Activated CD4-positive, alpha-beta memory T cell treated with anti-CD3 and anti-CD28 coated beads for 36 hours (primary cell): ENCODE measurements around the gene SLC35D1. TPM values are rescaled to one million over a fixed set of nuclear protein-coding genes. Genes with fewer than 3 reads are reported as not detected.

Experiments used
- CTCF ChIA-PET: fragments of 350-600 bp; sonication (Branson Sonifier 250); formaldehyde crosslinking; loops from one replicate; lab custom pipeline; 2021; ENCODE audit warnings: antibody characterized with exemption, inconsistent platforms; lab: Charles Lee
- POLR2A ChIA-PET: fragments of 350-600 bp; sonication (Branson Sonifier 250); formaldehyde crosslinking; loops from one replicate; lab custom pipeline; 2021; ENCODE audit warnings: antibody characterized with exemption; lab: Charles Lee
- DNase-seq: peaks from one replicate; pipeline ENCODE4 v3.0.0-alpha.2; 2020
- H3K27ac Mint-ChIP-seq: one replicate; pipeline ENCODE4 v1.8.0; 2021; ENCODE audit warnings: mixed read lengths
- H3K27me3 Mint-ChIP-seq: one replicate; pipeline ENCODE4 v1.8.0; 2021; ENCODE audit warnings: mixed read lengths
- H3K36me3 Mint-ChIP-seq: one replicate; pipeline ENCODE4 v1.8.0; 2021; ENCODE audit warnings: mixed read lengths
- H3K4me1 Mint-ChIP-seq: one replicate; pipeline ENCODE4 v1.8.0; 2021; ENCODE audit warnings: low read depth, mixed read lengths
- H3K4me3 Mint-ChIP-seq: one replicate; pipeline ENCODE4 v1.8.0; 2021; ENCODE audit warnings: mild to moderate bottlenecking, mixed read lengths
- H3K9me3 Mint-ChIP-seq: one replicate; pipeline ENCODE4 v1.8.0; 2021; ENCODE audit warnings: mixed read lengths
- intact Hi-C: fragments of 100-400 bp; cut with micrococcal nuclease; formaldehyde crosslinking; loops from one replicate; pipeline ENCODE4 v1.15.1; 2023
- total RNA-seq, 2 experiments: library from RNA; stranded (reverse); gene quantifications; one replicate each; pipeline ENCODE4 v1.2.3, GENCODE V29; 2021

SLC35D1 gene
- total RNA-seq, 2 experiments from 2014 or later, result 11.0 to 11.1 TPM

GRCh38 chr1:67041841-67042503 is 12.0 kb downstream of the SLC35D1 start:
- ChIA-PET POLR2A (no interaction called here), CTCF (interaction anchor here (0.5 to 1.2 kb wide), 2 partner anchors 107 to 170 kb away, joined by 4 to 5 read pairs; no protein-coding TSS in a partner anchor)
- H3K4me3 Mint-ChIP-seq, result no peak overlapping the region
- peaks cover 53% of the 10 kb centered on the region for H3K36me3 Mint-ChIP-seq
- H3K4me1 Mint-ChIP-seq, result no peaks in the 10 kb centered on the region
- intact Hi-C loops, result no loop called here
- DNase-seq, result no peak
- no peaks in the 10 kb centered on the region for H3K27me3 Mint-ChIP-seq
- H3K9me3 Mint-ChIP-seq, result no peaks in the 10 kb centered on the region
- H3K27ac Mint-ChIP-seq, result no peak overlapping the region

GRCh38 chr1:67040405-67040804 is 13.5 kb downstream of the SLC35D1 start:
- intact Hi-C loops, result no loop called here
- POLR2A ChIA-PET, result interaction anchor here (1.3 kb wide), 1 partner anchor 14 kb away, joined by 3 read pairs; the partner anchor contains the start of gene SLC35D1
- CTCF ChIA-PET, result interaction anchor here (0.7 kb wide), 1 partner anchor 172 kb away, joined by 3 read pairs; no protein-coding TSS in a partner anchor
- H3K36me3 Mint-ChIP-seq, result peaks cover 62% of the 10 kb centered on the region
- no peaks in the 10 kb centered on the region for H3K9me3 Mint-ChIP-seq
- H3K27me3 Mint-ChIP-seq, result no peaks in the 10 kb centered on the region
- no peak overlapping the region for H3K4me3 Mint-ChIP-seq
- DNase-seq, result no peak
- no peaks in the 10 kb centered on the region for H3K4me1 Mint-ChIP-seq
- H3K27ac Mint-ChIP-seq, result no peak overlapping the region

DNA sequence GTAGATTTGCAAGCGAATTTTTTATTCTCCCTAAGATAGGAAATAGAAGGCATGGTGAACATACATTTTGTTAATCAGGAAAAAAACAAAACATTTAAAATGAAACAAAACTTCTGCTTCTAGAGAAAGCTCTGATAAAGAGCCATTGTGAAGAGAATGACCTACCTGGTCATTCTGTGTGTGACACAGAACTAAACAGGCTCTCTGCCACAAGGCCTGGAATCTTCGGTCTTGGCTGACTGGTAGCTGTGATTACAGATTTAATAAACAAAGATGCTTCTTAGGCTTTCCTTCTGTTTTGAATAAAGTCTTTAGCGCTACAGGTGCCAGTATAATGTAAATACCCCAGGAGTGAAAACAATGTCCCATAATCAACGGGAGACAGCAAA is 22.1 kb downstream of the SLC35D1 start:
- Mint-ChIP-seq H3K36me3 (peaks cover 36% of the 10 kb centered on the region), H3K9me3 (no peaks in the 10 kb centered on the region), H3K27ac (no peak overlapping the region), H3K27me3 (no peaks in the 10 kb centered on the region), H3K4me1 (no peaks in the 10 kb centered on the region), H3K4me3 (no peak overlapping the region)
- ChIA-PET CTCF (no interaction called here), POLR2A (no interaction called here)
- DNase-seq, result no peak
- intact Hi-C loops, result no loop called here

- ChIA-PET POLR2A (no interaction called here), CTCF (no interaction called here)
- Mint-ChIP-seq H3K9me3 (no peaks in the 10 kb centered on the region), H3K27ac (no peak overlapping the region), H3K4me3 (no peak overlapping the region), H3K4me1 (no peaks in the 10 kb centered on the region), H3K36me3 (peaks cover 30% of the 10 kb centered on the region), H3K27me3 (no peaks in the 10 kb centered on the region)
- intact Hi-C loops, result no loop called here
- DNase-seq, result no peak
These were observed 22.7 kb downstream of the SLC35D1 start for GRCh38 chr1:67031121-67031858.

GRCh38 chr1:67029472-67029871 is 24.5 kb downstream of the SLC35D1 start:
- peaks cover 23% of the 10 kb centered on the region for H3K36me3 Mint-ChIP-seq
- H3K27me3 Mint-ChIP-seq, result no peaks in the 10 kb centered on the region
- CTCF ChIA-PET, result no interaction called here
- POLR2A ChIA-PET, result no interaction called here
- H3K27ac Mint-ChIP-seq, result no peak overlapping the region
- no peak for DNase-seq
- H3K4me1 Mint-ChIP-seq, result no peaks in the 10 kb centered on the region
- H3K9me3 Mint-ChIP-seq, result no peaks in the 10 kb centered on the region
- intact Hi-C loops, result no loop called here
- H3K4me3 Mint-ChIP-seq, result no peak overlapping the region

DNA sequence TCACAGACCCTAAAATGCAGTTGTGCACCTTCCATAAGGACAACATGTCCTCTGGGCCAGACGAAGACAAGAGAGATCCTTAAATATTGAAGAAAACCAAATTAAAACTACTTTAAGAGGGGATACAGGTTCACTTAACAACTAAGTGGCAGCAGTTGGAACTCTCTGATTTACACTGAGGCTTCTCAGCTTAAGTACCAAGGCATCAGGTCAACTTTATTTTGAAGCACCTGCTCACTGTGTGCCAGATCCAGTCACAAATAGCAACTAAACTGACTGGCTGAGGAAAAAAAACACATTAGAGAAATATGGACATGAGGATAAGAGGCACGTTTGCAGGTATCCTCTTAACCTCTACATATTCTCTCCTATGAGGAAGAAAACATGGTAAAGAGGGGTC is 33.2 kb downstream of the SLC35D1 start:
- no peak for DNase-seq
- H3K4me3 Mint-ChIP-seq, result no peak overlapping the region
- ChIA-PET CTCF (interaction anchor here (0.8 to 2.2 kb wide), 2 partner anchors 25 to 129 kb away, joined by 4 to 12 read pairs; no protein-coding TSS in a partner anchor), POLR2A (no interaction called here)
- H3K27ac Mint-ChIP-seq, result no peak overlapping the region
- H3K9me3 Mint-ChIP-seq, result peaks cover 3% of the 10 kb centered on the region
- H3K27me3 Mint-ChIP-seq, result no peaks in the 10 kb centered on the region
- peaks cover 45% of the 10 kb centered on the region for H3K36me3 Mint-ChIP-seq
- peaks cover 2% of the 10 kb centered on the region for H3K4me1 Mint-ChIP-seq
- intact Hi-C loops, result no loop called here

DNA sequence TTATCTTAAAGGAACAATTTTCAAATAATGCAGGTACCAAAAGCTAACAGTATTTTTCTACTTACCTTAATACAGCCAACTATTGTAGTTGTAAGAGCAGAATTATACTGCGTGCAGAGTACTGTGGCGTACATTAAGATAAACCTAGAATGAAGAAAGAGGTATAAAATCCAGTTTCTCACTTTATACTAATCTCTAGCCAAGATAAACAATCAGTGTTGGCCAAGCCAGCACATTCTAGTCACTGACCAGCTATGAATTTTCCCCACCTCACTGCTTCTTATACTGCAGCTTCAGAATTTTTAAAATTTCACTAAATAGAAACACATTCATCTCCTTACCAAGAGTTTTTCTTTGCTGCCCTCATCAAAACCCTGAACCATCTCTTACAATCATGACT is 33.6 kb downstream of the SLC35D1 start:
- H3K36me3 Mint-ChIP-seq, result peaks cover 45% of the 10 kb centered on the region
- peaks cover 2% of the 10 kb centered on the region for H3K4me1 Mint-ChIP-seq
- DNase-seq, result no peak
- intact Hi-C loops, result no loop called here
- ChIA-PET POLR2A (no interaction called here), CTCF (interaction anchor here (0.8 to 2.2 kb wide), 2 partner anchors 24 to 129 kb away, joined by 4 to 12 read pairs; no protein-coding TSS in a partner anchor)
- no peak overlapping the region for H3K4me3 Mint-ChIP-seq
- H3K27ac Mint-ChIP-seq, result no peak overlapping the region
- H3K9me3 Mint-ChIP-seq, result peaks cover 3% of the 10 kb centered on the region
- H3K27me3 Mint-ChIP-seq, result no peaks in the 10 kb centered on the region

GRCh38 chr1:67019600-67020136 is 34.3 kb downstream of the SLC35D1 start:
- Mint-ChIP-seq H3K9me3 (peaks cover 3% of the 10 kb centered on the region), H3K4me3 (no peak overlapping the region), H3K36me3 (peaks cover 40% of the 10 kb centered on the region), H3K27ac (no peak overlapping the region), H3K4me1 (peaks cover 2% of the 10 kb centered on the region), H3K27me3 (no peaks in the 10 kb centered on the region)
- intact Hi-C loops, result no loop called here
- no peak for DNase-seq
- CTCF ChIA-PET, result interaction anchor here (2.2 kb wide), 1 partner anchor 24 kb away, joined by 12 read pairs; no protein-coding TSS in a partner anchor
- POLR2A ChIA-PET, result no interaction called here

DNA sequence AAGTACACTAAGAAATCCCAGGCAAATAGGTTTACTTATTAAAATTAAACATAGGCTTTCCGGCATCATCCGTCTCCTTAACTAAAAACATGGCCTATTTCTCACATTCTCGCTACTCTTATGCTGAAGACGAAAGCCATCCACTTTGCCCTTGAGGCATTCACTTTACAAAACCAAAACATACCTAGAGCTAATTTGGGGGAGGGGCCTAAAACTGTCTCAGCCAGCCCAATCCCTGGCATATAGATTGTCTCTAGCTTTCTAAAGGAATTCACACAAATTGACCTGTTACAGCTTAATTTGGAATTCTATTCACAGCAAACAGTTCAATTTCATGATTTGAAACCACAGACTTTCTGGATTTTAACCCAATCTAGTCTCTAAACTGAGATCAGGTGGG is 34.8 kb downstream of the SLC35D1 start:
- Mint-ChIP-seq H3K9me3 (peaks cover 3% of the 10 kb centered on the region), H3K36me3 (peaks cover 38% of the 10 kb centered on the region), H3K27me3 (no peaks in the 10 kb centered on the region), H3K4me1 (peaks cover 2% of the 10 kb centered on the region), H3K27ac (no peak overlapping the region), H3K4me3 (no peak overlapping the region)
- ChIA-PET CTCF (interaction anchor here (2.2 kb wide), 1 partner anchor 23 kb away, joined by 12 read pairs; no protein-coding TSS in a partner anchor), POLR2A (no interaction called here)
- intact Hi-C loops, result no loop called here
- no peak for DNase-seq

- no peaks in the 10 kb centered on the region for H3K27me3 Mint-ChIP-seq
- H3K27ac Mint-ChIP-seq, result no peak overlapping the region
- no peak overlapping the region for H3K4me3 Mint-ChIP-seq
- peaks cover 37% of the 10 kb centered on the region for H3K36me3 Mint-ChIP-seq
- DNase-seq, result no peak
- ChIA-PET POLR2A (no interaction called here), CTCF (interaction anchor here (0.6 to 2.2 kb wide), 2 partner anchors 22 to 269 kb away, joined by 3 to 12 read pairs; no protein-coding TSS in a partner anchor)
- peaks cover 3% of the 10 kb centered on the region for H3K9me3 Mint-ChIP-seq
- H3K4me1 Mint-ChIP-seq, result peaks cover 7% of the 10 kb centered on the region
- intact Hi-C loops, result no loop called here
These were observed 35.4 kb downstream of the SLC35D1 start for GRCh38 chr1:67018574-67018973.

DNA sequence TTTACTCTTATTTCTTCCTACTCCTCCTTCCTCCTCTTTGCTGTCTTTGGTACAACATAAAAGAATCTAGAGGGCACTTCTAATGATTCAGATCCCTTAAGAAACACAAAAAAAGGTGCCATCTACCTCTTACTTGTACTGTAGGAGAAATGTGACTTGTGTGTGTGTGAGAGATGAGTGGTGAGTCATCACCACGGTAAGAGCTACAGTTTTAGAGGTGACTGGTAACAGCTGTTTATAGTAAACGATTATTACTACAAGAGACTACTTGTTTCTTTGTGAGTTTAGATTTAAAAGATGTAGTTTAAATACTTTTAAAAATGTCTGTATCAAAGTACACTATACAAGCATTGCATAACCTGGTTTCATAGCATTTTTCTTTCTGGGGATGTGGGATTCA is 40.4 kb downstream of the SLC35D1 start:
- intact Hi-C loops, result no loop called here
- ChIA-PET CTCF (interaction anchor here (0.6 to 1.3 kb wide), 3 partner anchors 10 to 135 kb away, joined by 3 to 9 read pairs (median 3); partner anchors contain the start of gene SLC35D1), POLR2A (interaction anchor here (0.5 kb wide), 1 partner anchor 41 kb away, joined by 3 read pairs; no protein-coding TSS in a partner anchor)
- Mint-ChIP-seq H3K4me3 (no peak overlapping the region), H3K27ac (no peak overlapping the region), H3K4me1 (peaks cover 7% of the 10 kb centered on the region), H3K36me3 (peaks cover 38% of the 10 kb centered on the region), H3K27me3 (no peaks in the 10 kb centered on the region), H3K9me3 (peaks cover 3% of the 10 kb centered on the region)
- no peak for DNase-seq

DNA sequence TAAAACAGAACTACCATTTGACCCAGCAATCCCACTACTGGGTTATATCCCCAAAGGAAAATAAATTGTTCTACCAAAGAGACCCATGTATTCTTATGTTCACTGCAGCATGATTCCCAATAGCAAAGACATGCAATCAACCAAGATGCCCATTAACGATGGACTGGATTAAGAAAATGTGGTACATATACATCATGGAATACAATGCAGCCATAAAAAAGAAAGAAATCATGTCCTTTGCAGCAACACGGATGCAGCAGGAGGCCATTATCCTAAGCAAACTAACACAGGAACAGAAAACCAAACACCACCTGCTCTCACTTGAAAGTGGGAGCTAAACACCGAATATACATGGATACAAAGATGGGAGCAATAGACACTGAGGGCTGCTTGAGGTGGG is 44.2 kb downstream of the SLC35D1 start:
- no peaks in the 10 kb centered on the region for H3K9me3 Mint-ChIP-seq
- ChIA-PET POLR2A (no interaction called here), CTCF (no interaction called here)
- H3K27ac Mint-ChIP-seq, result no peak overlapping the region
- H3K36me3 Mint-ChIP-seq, result peaks cover 32% of the 10 kb centered on the region
- intact Hi-C loops, result no loop called here
- H3K4me1 Mint-ChIP-seq, result peaks cover 7% of the 10 kb centered on the region
- H3K4me3 Mint-ChIP-seq, result no peak overlapping the region
- H3K27me3 Mint-ChIP-seq, result no peaks in the 10 kb centered on the region
- no peak for DNase-seq
